Umbilical cord (tissue), 1 donor: ENCODE results near the gene MRPS14. TPM values are rescaled to one million over a fixed set of nuclear protein-coding genes. Genes with fewer than 3 reads are reported as not detected.

ENCODE experiments used
- total RNA-seq: library from RNA; depleted of rRNA; stranded (reverse); fragments of >200 nt; gene quantifications from one replicate; pipeline ENCODE4 v1.2.3, GENCODE V29; 2014; ENCODE audit warnings: low replicate concordance; ENCODE audit not compliant: insufficient read depth

Gene MRPS14
- total RNA-seq, 1 donor from 2014 or later = 38.5 TPM

Other genes starting within 250 kb of the MRPS14 start
- 254 TPM for gene CACYBP, start 23.5 kb downstream of the MRPS14 start, total RNA-seq
- not detected for gene TNN, start 44.4 kb upstream of the MRPS14 start, total RNA-seq
- gene KIAA0040, start 169.4 kb upstream of the MRPS14 start, total RNA-seq = 6.3 TPM